GM23248 (cell line): ENCODE measurements around the gene CLDN5. TPM values are rescaled to one million over a fixed set of nuclear protein-coding genes. Genes with fewer than 3 reads are reported as not detected.

Experiments
- DNase-seq: peaks from one replicate; pipeline ENCODE4 v3.0.0-alpha.2; 2015
- H2AFZ ChIP-seq: fragments of 200-600 bp; sonication (generic); 2 replicates; pipeline ENCODE4 v1.6.1; 2016; ENCODE audit warnings: antibody characterized with exemption
- H3F3A ChIP-seq: fragments of 200-600 bp; sonication (generic); 2 replicates; pipeline ENCODE4 v1.6.1; 2016; ENCODE audit warnings: mild to moderate bottlenecking, antibody characterized with exemption, mixed run types; ENCODE audit not compliant: insufficient read depth
- H3K27ac ChIP-seq: fragments of 200-600 bp; sonication (generic); 2 replicates; pipeline ENCODE4 v1.5.1; 2016; ENCODE audit warnings: mild to moderate bottlenecking
- H3K27me3 ChIP-seq: fragments of 200-600 bp; sonication (generic); replicated peaks from 2 replicates; pipeline ENCODE4 v1.6.1; 2016; ENCODE audit warnings: mild to moderate bottlenecking; ENCODE audit not compliant: insufficient read depth
- H3K36me3 ChIP-seq: fragments of 200-600 bp; sonication (generic); 2 replicates; pipeline ENCODE4 v1.6.1; 2016; ENCODE audit warnings: low read depth, mild to moderate bottlenecking
- H3K4me1 ChIP-seq: fragments of 200-600 bp; sonication (generic); 2 replicates; pipeline ENCODE4 v1.6.1; 2016; ENCODE audit warnings: mild to moderate bottlenecking; ENCODE audit not compliant: insufficient read depth
- H3K4me2 ChIP-seq: fragments of 200-600 bp; sonication (generic); one replicate; pipeline ENCODE4 v1.6.1; 2016; ENCODE audit warnings: mild to moderate bottlenecking; ENCODE audit not compliant: unreplicated experiment
- H3K4me3 ChIP-seq: fragments of 200-600 bp; sonication (generic); 2 replicates; pipeline ENCODE4 v1.5.1; 2016; ENCODE audit warnings: mild to moderate bottlenecking
- H3K79me2 ChIP-seq: fragments of 200-600 bp; sonication (generic); 2 replicates; pipeline ENCODE4 v1.6.1; 2016; ENCODE audit warnings: mild to moderate bottlenecking; ENCODE audit not compliant: insufficient read depth
- H3K9ac ChIP-seq: fragments of 200-600 bp; sonication (generic); 2 replicates; pipeline ENCODE4 v1.6.1; 2016; ENCODE audit warnings: mild to moderate bottlenecking
- H3K9me2 ChIP-seq: fragments of 200-600 bp; sonication (generic); 2 replicates; pipeline ENCODE4 v1.6.1; 2016; ENCODE audit warnings: mixed run types, mild to moderate bottlenecking, moderate library complexity; ENCODE audit not compliant: insufficient read depth
- H3K9me3 ChIP-seq: fragments of 200-600 bp; sonication (generic); one replicate; pipeline ENCODE4 v1.6.1; 2017; ENCODE audit warnings: low read depth
- H4K20me1 ChIP-seq: fragments of 200-600 bp; sonication (generic); 2 replicates; pipeline ENCODE4 v1.6.0; 2016; ENCODE audit not compliant: insufficient read depth
- EZH2 ChIP-seq: fragments of 200-600 bp; sonication (generic); IDR thresholded peaks from 2 replicates; pipeline ENCODE4 v1.6.1; 2018; ENCODE audit warnings: antibody characterized with exemption, mild to moderate bottlenecking; ENCODE audit not compliant: insufficient read depth, poor library complexity, severe bottlenecking
- EZH2phosphoT487 ChIP-seq: fragments of 200-600 bp; sonication (generic); IDR thresholded peaks from 2 replicates; pipeline ENCODE4 v1.6.1; 2018; ENCODE audit warnings: antibody characterized with exemption, moderate library complexity, mild to moderate bottlenecking, low read depth; ENCODE audit not compliant: insufficient read depth
- WGBS, 2 experiments: methylation state at CpG; one replicate each; pipeline ENCODE4 v1.1.6; 2015 to 2017; ENCODE audit warnings: low lambda C conversion rate in 2 of 2, low coverage in 1 of 2; ENCODE audit errors: missing lambda C conversion rate in 2 of 2; 5-methylcytosine and 5-hydroxymethylcytosine counted together
- in situ Hi-C: fragments of 300-500 bp; cut with MboI; formaldehyde crosslinking; loops from 2 replicates; pipeline ENCODE4 v1.15.0; 2020
- polyA plus RNA-seq: library from polyadenylated mRNA; unstranded; fragments of >200 nt; fragmentation: Nextera tagmentation; extraction: Ambion mirVana; gene quantifications from 2 replicates; pipeline ENCODE4 v1.2.1, GENCODE V29; 2016
- total RNA-seq: library from RNA; depleted of rRNA; stranded (reverse); fragments of >200 nt; shearing (Covaris generic); gene quantifications from 2 replicates; pipeline ENCODE4 v1.2.3, GENCODE V29; 2014

CLDN5 gene
- total and polyA plus RNA-seq, 2 experiments from 2014 or later, result not detected

GRCh38 chr22:19529811-19530210, 5.6 kb upstream of the CLDN5 start:
- no peaks in the 10 kb centered on the region for H3K36me3 ChIP-seq
- H3K4me1 ChIP-seq, result no peaks in the 10 kb centered on the region
- H2AFZ ChIP-seq, result no peak overlapping the region
- in situ Hi-C loops, result no loop called here
- H3K79me2 ChIP-seq, result no peaks in the 10 kb centered on the region
- H3K27me3 ChIP-seq, result peaks cover 3% of the 10 kb centered on the region; the same call in 1 of the 2 replicates
- no peaks in the 10 kb centered on the region for H3K9me2 ChIP-seq
- 54 to 63% methylated on average over 4 of the region's 4 CpGs for WGBS, 2 experiments
- no peak overlapping the region for H3K4me2 ChIP-seq
- TF ChIP-seq EZH2phosphoT487 (no peak), EZH2 (no peak)
- no peaks in the 10 kb centered on the region for H3K9me3 ChIP-seq
- no peak overlapping the region for H3K4me3 ChIP-seq
- no peaks in the 10 kb centered on the region for H3F3A ChIP-seq
- no peak overlapping the region for H3K9ac ChIP-seq
- no peaks in the 10 kb centered on the region for H4K20me1 ChIP-seq
- no peak overlapping the region for H3K27ac ChIP-seq
- DNase-seq, result no peak

- no peak overlapping the region for H3K4me3 ChIP-seq
- peak; percentile 45 for DNase-seq
- no peaks in the 10 kb centered on the region for H3K36me3 ChIP-seq
- TF ChIP-seq EZH2phosphoT487 (no peak), EZH2 (no peak)
- H3K27me3 ChIP-seq, result peaks cover 9% of the 10 kb centered on the region; the same call in 1 of the 2 replicates
- H3K79me2 ChIP-seq, result no peaks in the 10 kb centered on the region
- no peak overlapping the region for H3K9ac ChIP-seq
- H3K4me1 ChIP-seq, result no peaks in the 10 kb centered on the region
- in situ Hi-C loops, result no loop called here
- no peaks in the 10 kb centered on the region for H4K20me1 ChIP-seq
- no peaks in the 10 kb centered on the region for H3F3A ChIP-seq
- H3K9me3 ChIP-seq, result no peaks in the 10 kb centered on the region
- no peak overlapping the region for H3K27ac ChIP-seq
- H3K4me2 ChIP-seq, result no peak overlapping the region
- H2AFZ ChIP-seq, result no peak overlapping the region
- 76% methylated on average over 17 of the region's 17 CpGs for WGBS, 2 experiments
- no peaks in the 10 kb centered on the region for H3K9me2 ChIP-seq
Measured at GRCh38 chr22:19527861-19528417, 3.7 kb upstream of the CLDN5 start.

GRCh38 chr22:19527321-19527721, 3.1 kb upstream of the CLDN5 start:
- Histone ChIP-seq H3K27me3 (peaks cover 9% of the 10 kb centered on the region; the same call in 1 of the 2 replicates), H3K79me2 (no peaks in the 10 kb centered on the region), H3K9me3 (no peaks in the 10 kb centered on the region), H3F3A (no peaks in the 10 kb centered on the region), H3K4me2 (no peak overlapping the region), H3K9me2 (no peaks in the 10 kb centered on the region), H2AFZ (no peak overlapping the region), H4K20me1 (no peaks in the 10 kb centered on the region), H3K9ac (no peak overlapping the region), H3K4me1 (no peaks in the 10 kb centered on the region), H3K27ac (no peak overlapping the region), H3K36me3 (no peaks in the 10 kb centered on the region), H3K4me3 (no peak overlapping the region)
- WGBS, 2 experiments, result 95 to 96% methylated on average over 5 of the region's 5 CpGs
- no peak for DNase-seq
- in situ Hi-C loops, result no loop called here
- TF ChIP-seq EZH2phosphoT487 (no peak), EZH2 (no peak)

- WGBS, 2 experiments, result 67 to 69% methylated on average over 7 of the region's 7 CpGs
- in situ Hi-C loops, result no loop called here
- TF ChIP-seq EZH2phosphoT487, result no peak
- TF ChIP-seq EZH2, result no peak
- Histone ChIP-seq H3K9ac (no peak overlapping the region), H2AFZ (no peak overlapping the region), H3K27me3 (peaks cover 9% of the 10 kb centered on the region; the same call in 1 of the 2 replicates), H3K36me3 (no peaks in the 10 kb centered on the region), H3K9me3 (no peaks in the 10 kb centered on the region), H3K27ac (no peak overlapping the region), H3K9me2 (no peaks in the 10 kb centered on the region), H3K79me2 (no peaks in the 10 kb centered on the region), H3K4me2 (no peak overlapping the region), H3F3A (no peaks in the 10 kb centered on the region), H3K4me1 (no peaks in the 10 kb centered on the region), H3K4me3 (no peak overlapping the region), H4K20me1 (no peaks in the 10 kb centered on the region)
- no peak for DNase-seq
Measured at GRCh38 chr22:19526702-19527111, 2.5 kb upstream of the CLDN5 start.
